GM18517 (cell line): ENCODE data around the gene PRR7.

Source experiments
- ATAC-seq: cut with Tn5 transposase; IDR thresholded peaks from one replicate; pipeline ENCODE4 v1.9.1; 2021; ENCODE audit warnings: mild to moderate bottlenecking, moderate library complexity; ENCODE audit not compliant: unreplicated experiment

Gene PRR7

GRCh38 chr5:177449140-177450061 is 2.8 kb downstream of the PRR7 start:
- ATAC-seq, result no peak

- ATAC-seq, result no peak
These were observed 4.2 kb downstream of the PRR7 start for GRCh38 chr5:177450667-177451424.

- no peak for ATAC-seq
These were observed 6.3 kb downstream of the PRR7 start for GRCh38 chr5:177452688-177453638.

GRCh38 chr5:177453852-177454396 is 7.3 kb downstream of the PRR7 start:
- no peak for ATAC-seq

- ATAC-seq, result peak; percentile 33
These were observed 7.9 kb downstream of the PRR7 start for GRCh38 chr5:177454397-177455035.

GRCh38 chr5:177455036-177455660 is 8.5 kb downstream of the PRR7 start:
- peak; percentile 56 for ATAC-seq

GRCh38 chr5:177455661-177456590 is 9.3 kb downstream of the PRR7 start:
- peak; percentile 17 for ATAC-seq

- ATAC-seq, result no peak
These were observed 10.0 kb downstream of the PRR7 start for GRCh38 chr5:177456591-177456964.

- ATAC-seq, result peak; percentile 38
These were observed 10.6 kb downstream of the PRR7 start for GRCh38 chr5:177456976-177457851.

GRCh38 chr5:177457852-177458681 is 11.5 kb downstream of the PRR7 start:
- ATAC-seq, result no peak

- ATAC-seq, result no peak
These were observed 12.3 kb downstream of the PRR7 start for GRCh38 chr5:177458912-177459350.

GRCh38 chr5:177459357-177459756 is 12.7 kb downstream of the PRR7 start:
- no peak for ATAC-seq

GRCh38 chr5:177459819-177460628 is 13.4 kb downstream of the PRR7 start:
- no peak for ATAC-seq

- no peak for ATAC-seq
These were observed 15.5 kb downstream of the PRR7 start for GRCh38 chr5:177462021-177462670.

GRCh38 chr5:177465044-177465443 is 18.4 kb downstream of the PRR7 start:
- no peak for ATAC-seq
